ENCODE results near the gene OBP2B. TPM values are rescaled to one million over a fixed set of nuclear protein-coding genes. Genes with fewer than 3 reads are reported as not detected.
"Not testable (repeated sequence)": the region's sequence is repeated elsewhere in the genome, so short reads cannot be mapped to it uniquely, and the experiment has no call there.

Gene OBP2B
- total and polyA plus RNA-seq, 2 experiments from 2014 or later = not detected

GRCh38 chr9:133171161-133171961 is 37.7 kb downstream of the OBP2B start:
- 64 to 66% methylated on average over 29 of the region's 29 CpGs for WGBS, 2 experiments (ENCODE audit: low coverage in 1 of 2, low lambda C conversion rate in 2 of 2, missing lambda C conversion rate in 2 of 2)
- H3K27me3 ChIP-seq (replicated peaks; ENCODE audit: insufficient read depth) = peaks cover 24% of the 10 kb centered on the region
- H3K4me2 ChIP-seq (ENCODE audit: unreplicated experiment) = no peak overlapping the region
- no peaks in the 10 kb centered on the region for H4K20me1 ChIP-seq (ENCODE audit: insufficient read depth)
- TF ChIP-seq EZH2phosphoT487 (IDR thresholded peaks at IDR 0.05; ENCODE audit: insufficient read depth, low read depth) = no peak
- H3F3A ChIP-seq (ENCODE audit: insufficient read depth) = no peaks in the 10 kb centered on the region
- H2AFZ ChIP-seq = no peak overlapping the region
- no peak overlapping the region for H3K27ac ChIP-seq
- no peaks in the 10 kb centered on the region for H3K4me1 ChIP-seq (ENCODE audit: insufficient read depth)
- H3K9me3 ChIP-seq (ENCODE audit: low read depth) = no peaks in the 10 kb centered on the region
- no peak overlapping the region for H3K9ac ChIP-seq
- H3K79me2 ChIP-seq (ENCODE audit: insufficient read depth) = no peaks in the 10 kb centered on the region
- in situ Hi-C loops (cut with MboI) = no loop called here
- no peaks in the 10 kb centered on the region for H3K36me3 ChIP-seq (ENCODE audit: low read depth)
- no peaks in the 10 kb centered on the region for H3K9me2 ChIP-seq (ENCODE audit: insufficient read depth)
- no peak for DNase-seq
- no peak overlapping the region for H3K4me3 ChIP-seq

GRCh38 chr9:133170716-133171115 is 38.3 kb downstream of the OBP2B start:
- Histone ChIP-seq H2AFZ (no peak overlapping the region), H3K27ac (no peak overlapping the region), H3K27me3 (replicated peaks; ENCODE audit: insufficient read depth) (peaks cover 17% of the 10 kb centered on the region), H3K36me3 (ENCODE audit: low read depth) (no peaks in the 10 kb centered on the region), H3K9me2 (ENCODE audit: insufficient read depth) (no peaks in the 10 kb centered on the region), H3K9ac (no peak overlapping the region), H3F3A (ENCODE audit: insufficient read depth) (no peaks in the 10 kb centered on the region), H3K4me2 (ENCODE audit: unreplicated experiment) (no peak overlapping the region), H3K79me2 (ENCODE audit: insufficient read depth) (no peaks in the 10 kb centered on the region), H3K9me3 (ENCODE audit: low read depth) (no peaks in the 10 kb centered on the region), H3K4me1 (ENCODE audit: insufficient read depth) (no peaks in the 10 kb centered on the region), H4K20me1 (ENCODE audit: insufficient read depth) (no peaks in the 10 kb centered on the region), H3K4me3 (no peak overlapping the region)
- no peak for TF ChIP-seq EZH2phosphoT487 (IDR thresholded peaks at IDR 0.05; ENCODE audit: insufficient read depth, low read depth)
- TF ChIP-seq EZH2 (IDR thresholded peaks at IDR 0.05; ENCODE audit: insufficient read depth, poor library complexity, severe bottlenecking) = no peak
- WGBS, 2 experiments (ENCODE audit: low coverage in 1 of 2, low lambda C conversion rate in 2 of 2, missing lambda C conversion rate in 2 of 2) = 81 to 84% methylated on average over 11 of the region's 11 CpGs
- no peak for DNase-seq
- in situ Hi-C loops (cut with MboI) = no loop called here

GRCh38 chr9:133169687-133170086 is 39.4 kb downstream of the OBP2B start:
- H3K27ac ChIP-seq; H3K4me2 ChIP-seq (ENCODE audit: unreplicated experiment); H3K9me2 ChIP-seq (ENCODE audit: insufficient read depth); H2AFZ ChIP-seq; H4K20me1 ChIP-seq (ENCODE audit: insufficient read depth); H3K9me3 ChIP-seq (ENCODE audit: low read depth); H3K9ac ChIP-seq; H3K79me2 ChIP-seq (ENCODE audit: insufficient read depth); H3K4me1 ChIP-seq (ENCODE audit: insufficient read depth); H3K4me3 ChIP-seq; in situ Hi-C loops (cut with MboI); DNase-seq; H3K36me3 ChIP-seq (ENCODE audit: low read depth); H3F3A ChIP-seq (ENCODE audit: insufficient read depth): not testable (repeated sequence)
- WGBS, 2 experiments (ENCODE audit: low coverage in 1 of 2, low lambda C conversion rate in 2 of 2, missing lambda C conversion rate in 2 of 2) = 59 to 65% methylated on average over 12 of the region's 12 CpGs
- H3K27me3 ChIP-seq (replicated peaks; ENCODE audit: insufficient read depth) = peaks cover 14% of the 10 kb centered on the region

- no peaks in the 10 kb centered on the region for H3K9me3 ChIP-seq (ENCODE audit: low read depth)
- 93 to 95% methylated on average over 13 of the region's 13 CpGs for WGBS, 2 experiments (ENCODE audit: low coverage in 1 of 2, low lambda C conversion rate in 2 of 2, missing lambda C conversion rate in 2 of 2)
- no peaks in the 10 kb centered on the region for H3K9me2 ChIP-seq (ENCODE audit: insufficient read depth)
- in situ Hi-C loops (cut with MboI) = no loop called here
- DNase-seq = no peak
- no peaks in the 10 kb centered on the region for H3K79me2 ChIP-seq (ENCODE audit: insufficient read depth)
- peaks cover 8% of the 10 kb centered on the region for H3K27me3 ChIP-seq (replicated peaks; ENCODE audit: insufficient read depth)
- H4K20me1 ChIP-seq (ENCODE audit: insufficient read depth) = no peaks in the 10 kb centered on the region
- no peaks in the 10 kb centered on the region for H3K4me1 ChIP-seq (ENCODE audit: insufficient read depth)
- H2AFZ ChIP-seq = no peak overlapping the region
- TF ChIP-seq EZH2phosphoT487 (IDR thresholded peaks at IDR 0.05; ENCODE audit: insufficient read depth, low read depth) (no peak), EZH2 (IDR thresholded peaks at IDR 0.05; ENCODE audit: insufficient read depth, poor library complexity, severe bottlenecking) (no peak)
- no peak overlapping the region for H3K27ac ChIP-seq
- H3F3A ChIP-seq (ENCODE audit: insufficient read depth) = no peaks in the 10 kb centered on the region
- no peak overlapping the region for H3K4me2 ChIP-seq (ENCODE audit: unreplicated experiment)
- no peaks in the 10 kb centered on the region for H3K36me3 ChIP-seq (ENCODE audit: low read depth)
- H3K4me3 ChIP-seq = no peak overlapping the region
- no peak overlapping the region for H3K9ac ChIP-seq
These were observed 39.9 kb downstream of the OBP2B start for GRCh38 chr9:133169102-133169501.

- no peak overlapping the region for H3K9ac ChIP-seq
- no peaks in the 10 kb centered on the region for H3F3A ChIP-seq (ENCODE audit: insufficient read depth)
- H3K79me2 ChIP-seq (ENCODE audit: insufficient read depth) = no peaks in the 10 kb centered on the region
- H4K20me1 ChIP-seq (ENCODE audit: insufficient read depth) = no peaks in the 10 kb centered on the region
- no peaks in the 10 kb centered on the region for H3K4me1 ChIP-seq (ENCODE audit: insufficient read depth)
- no peaks in the 10 kb centered on the region for H3K9me2 ChIP-seq (ENCODE audit: insufficient read depth)
- H2AFZ ChIP-seq = no peak overlapping the region
- TF ChIP-seq EZH2phosphoT487 (IDR thresholded peaks at IDR 0.05; ENCODE audit: insufficient read depth, low read depth) (no peak), EZH2 (IDR thresholded peaks at IDR 0.05; ENCODE audit: insufficient read depth, poor library complexity, severe bottlenecking) (no peak)
- no peak overlapping the region for H3K27ac ChIP-seq
- H3K9me3 ChIP-seq (ENCODE audit: low read depth) = no peaks in the 10 kb centered on the region
- H3K4me3 ChIP-seq = no peak overlapping the region
- H3K4me2 ChIP-seq (ENCODE audit: unreplicated experiment) = no peak overlapping the region
- H3K36me3 ChIP-seq (ENCODE audit: low read depth) = no peaks in the 10 kb centered on the region
- in situ Hi-C loops (cut with MboI) = no loop called here
- WGBS, 2 experiments (ENCODE audit: low coverage in 1 of 2, low lambda C conversion rate in 2 of 2, missing lambda C conversion rate in 2 of 2) = 39% methylated on average over 6 of the region's 6 CpGs
- DNase-seq = peak; percentile 34
- 0 out of 2 replicates have a peak, but pooled peaks cover 5% of the 10 kb centered on the region for H3K27me3 ChIP-seq (replicated peaks; ENCODE audit: insufficient read depth)
These were observed 40.6 kb downstream of the OBP2B start for GRCh38 chr9:133168432-133168831.

All from GM23248 (cell line).